HepG2 (cell line): ENCODE results near the gene HIPK2. TPM values are rescaled to one million over a fixed set of nuclear protein-coding genes. Genes with fewer than 3 reads are reported as not detected.
A peak's percentile ranks its signal among the peaks of the same experiment; 100 is the strongest.

ENCODE experiments used
- BORCS8-MEF2B ChIP-seq: sonication (generic); formaldehyde crosslinking; IDR thresholded peaks from 2 replicates; pipeline ENCODE4 v1.8.0; 2022; ENCODE audit warnings: mild to moderate bottlenecking, missing genetic modification reagents
- CENPX ChIP-seq: sonication (generic); formaldehyde crosslinking; IDR thresholded peaks from 2 replicates; pipeline ENCODE4 v1.9.0; 2021; ENCODE audit warnings: mild to moderate bottlenecking, missing genetic modification reagents, moderate library complexity
- CSRNP1 ChIP-seq: sonication (generic); formaldehyde crosslinking; IDR thresholded peaks from 2 replicates; pipeline ENCODE4 v1.8.1; 2023; ENCODE audit warnings: mild to moderate bottlenecking, missing genetic modification reagents
- FOXA1 ChIP-seq, 2 experiments: fragments of 450-650 bp in 1 of 2; sonication (generic) in 1 of 2; formaldehyde crosslinking in 1 of 2; IDR thresholded peaks; 2 replicates each; pipeline versions ENCODE4 v1.4.0 to v1.6.1; 2016 to 2020; ENCODE audit warnings: missing genetic modification reagents in 1 of 2
- GMEB1 ChIP-seq: sonication (generic); formaldehyde crosslinking; IDR thresholded peaks from 2 replicates; pipeline ENCODE4 v1.5.1; 2020; ENCODE audit warnings: missing genetic modification reagents, mild to moderate bottlenecking, borderline replicate concordance
- ISL2 ChIP-seq: sonication (generic); formaldehyde crosslinking; IDR thresholded peaks from 2 replicates; pipeline ENCODE4 v1.5.0; 2020; ENCODE audit warnings: missing genetic modification reagents
- MTA1 ChIP-seq: sonication (generic); formaldehyde crosslinking; IDR thresholded peaks from 2 replicates; pipeline ENCODE4 v1.4.0; 2020; ENCODE audit warnings: missing genetic modification reagents, mild to moderate bottlenecking, borderline replicate concordance
- NFE2 ChIP-seq: sonication (generic); formaldehyde crosslinking; IDR thresholded peaks from 2 replicates; pipeline ENCODE4 v1.4.0; 2020; ENCODE audit warnings: missing genetic modification reagents
- RBFOX2 ChIP-seq: fragments of 200-400 bp; formaldehyde crosslinking; IDR thresholded peaks from 2 replicates; pipeline ENCODE4 v1.6.1; 2017; ENCODE audit warnings: low read depth, mild to moderate bottlenecking, low read length
- SNRNP70 ChIP-seq: fragments of 200-400 bp; formaldehyde crosslinking; IDR thresholded peaks from 2 replicates; pipeline ENCODE4 v1.6.1; 2017; ENCODE audit warnings: mild to moderate bottlenecking, low read depth, low read length, moderate library complexity
- TOE1 ChIP-seq: sonication (generic); formaldehyde crosslinking; IDR thresholded peaks from 2 replicates; pipeline ENCODE4 v1.4.0; 2020; ENCODE audit warnings: mild to moderate bottlenecking, missing genetic modification reagents
- ZBTB10 ChIP-seq: sonication (generic); formaldehyde crosslinking; IDR thresholded peaks from 2 replicates; pipeline ENCODE4 v1.4.0; 2020; ENCODE audit warnings: missing genetic modification reagents, borderline replicate concordance
- ZFP36 ChIP-seq: fragments of 150-350 bp; IDR thresholded peaks from 2 replicates; pipeline ENCODE4 v1.6.1; 2018; ENCODE audit warnings: borderline replicate concordance, low read length, low read depth; ENCODE audit not compliant: partially characterized antibody
- ZFP90 ChIP-seq: sonication (generic); formaldehyde crosslinking; IDR thresholded peaks from 2 replicates; pipeline ENCODE4 v1.8.0; 2022; ENCODE audit warnings: missing genetic modification reagents, mild to moderate bottlenecking, inconsistent platforms, borderline replicate concordance
- ZKSCAN1 ChIP-seq: fragments of 150-350 bp; IDR thresholded peaks from 2 replicates; pipeline ENCODE4 v1.6.1; 2014; ENCODE audit warnings: low read length
- ZNF549 ChIP-seq: sonication (generic); formaldehyde crosslinking; IDR thresholded peaks from 2 replicates; pipeline ENCODE4 v1.5.0; 2020; ENCODE audit warnings: missing genetic modification reagents
- ZNF564 ChIP-seq: sonication (generic); formaldehyde crosslinking; IDR thresholded peaks from 2 replicates; pipeline ENCODE4 v1.8.1; 2023; ENCODE audit warnings: mild to moderate bottlenecking, missing genetic modification reagents
- ZNF616 ChIP-seq: sonication (generic); formaldehyde crosslinking; IDR thresholded peaks from 2 replicates; pipeline ENCODE4 v1.5.0; 2020; ENCODE audit warnings: low read depth, mild to moderate bottlenecking, missing genetic modification reagents
- ZNF850 ChIP-seq: sonication (generic); formaldehyde crosslinking; conservative IDR thresholded peaks from 2 replicates; pipeline ENCODE4 v1.9.0; 2021; ENCODE audit warnings: mild to moderate bottlenecking, missing genetic modification reagents
- ZNF883 ChIP-seq: sonication (generic); formaldehyde crosslinking; IDR thresholded peaks from 2 replicates; pipeline ENCODE4 v1.5.1; 2020; ENCODE audit warnings: mild to moderate bottlenecking, missing genetic modification reagents; ENCODE audit errors: not compliant biosample characterization
- polyA plus RNA-seq, 8 experiments: library from polyadenylated mRNA; depleted of rRNA in 3 of 8; stranded (reverse) in 7 of 8; unstranded in 1 of 8; fragments of >200 nt; fragmentation: Illumina TruSeq in 4 of 8; extraction: Trizol in 4 of 8; gene quantifications; 2 replicates each; pipeline versions ENCODE4 v1.2.1 to v1.2.3, GENCODE V29; 2011 to 2016; ENCODE audit warnings: low read depth in 4 of 8, missing spikeins in 1 of 8, mixed read lengths in 1 of 8; ENCODE audit not compliant: insufficient read depth in 1 of 8
- total RNA-seq, 5 experiments: library from RNA; depleted of rRNA; stranded (reverse); fragments of >200 nt; fragmentation: Illumina TruSeq; extraction: Trizol; gene quantifications; 2 replicates each; pipeline ENCODE4 v1.2.3, GENCODE V29; 2016; ENCODE audit warnings: low read depth in 1 of 5

The HIPK2 gene
- total and polyA plus RNA-seq, 2 of the 13 experiments (the other 11 are each of a cell fraction or from before 2014, with no cell fraction given) = 14.4 to 20.2 TPM

- TF ChIP-seq ZFP90 = peak; percentile 71; the same call in 1 of the 2 replicates
- no peak for TF ChIP-seq ZFP36
- TF ChIP-seq NFE2 (CRISPR knock-in tag) = no peak
- TF ChIP-seq CSRNP1 = peak; percentile 71; the same call in 1 of the 2 replicates
- no peak for TF ChIP-seq SNRNP70
- no peak for TF ChIP-seq MTA1 (CRISPR knock-in tag)
- TF ChIP-seq ZNF883 (CRISPR knock-in tag) = no peak
- no peak for TF ChIP-seq RBFOX2
- TF ChIP-seq ZNF549 (CRISPR knock-in tag) = no peak
- TF ChIP-seq ZBTB10 (CRISPR knock-in tag) = no peak
- TF ChIP-seq BORCS8-MEF2B (CRISPR knock-in tag) = peak; percentile 62; the same call in 1 of the 2 replicates
- TF ChIP-seq TOE1 (CRISPR knock-in tag) = no peak
- 0 out of 2 replicates have a peak, but pooled peaks have one; percentile 25 for TF ChIP-seq GMEB1 (CRISPR knock-in tag)
- TF ChIP-seq FOXA1 (IDR thresholded peaks at IDR 0.05) = no peak
- peak; percentile 91 for TF ChIP-seq FOXA1 (CRISPR knock-in tag; IDR thresholded peaks at IDR 0.05)
- TF ChIP-seq ISL2 (CRISPR knock-in tag) = peak; percentile 96
- no peak for TF ChIP-seq ZNF616 (CRISPR knock-in tag)
- TF ChIP-seq ZNF564 (CRISPR knock-in tag) = 0 out of 2 replicates have a peak, but pooled peaks have one; percentile 74
- TF ChIP-seq ZKSCAN1 = peak; percentile 50; the same call in 1 of the 2 replicates
- TF ChIP-seq ZNF850 = no peak
- TF ChIP-seq CENPX (CRISPR knock-in tag) = no peak
These were observed 102.4 kb downstream of the HIPK2 start (continued) for GRCh38 chr7:139675127-139676125.
